Uterus (tissue), 2 donors: ENCODE data around the gene LENG8.
"Not testable (repeated sequence)": the region's sequence is repeated elsewhere in the genome, so short reads cannot be mapped to it uniquely, and the experiment has no call there.

Experiments used
- POLR2A ChIP-seq, 2 donors: fragments of 450-650 bp; IDR thresholded peaks; one replicate each; pipeline ENCODE4 v1.6.1; 2016; ENCODE audit warnings: antibody characterized with exemption in 2 of 2, mild to moderate bottlenecking in 1 of 2, moderate library complexity in 1 of 2
- TF ChIP-seq, protein P1 (sequence below), 4 experiments: fragments of 200-600 bp in 2 of 4; fragments of 450-650 bp in 2 of 4; sonication (generic) in 2 of 4; IDR thresholded peaks; one replicate each; pipeline ENCODE4 v1.5.1; 2016 to 2019; ENCODE audit warnings: antibody characterized with exemption in 4 of 4, mild to moderate bottlenecking in 2 of 4, moderate library complexity in 1 of 4

DNA sequence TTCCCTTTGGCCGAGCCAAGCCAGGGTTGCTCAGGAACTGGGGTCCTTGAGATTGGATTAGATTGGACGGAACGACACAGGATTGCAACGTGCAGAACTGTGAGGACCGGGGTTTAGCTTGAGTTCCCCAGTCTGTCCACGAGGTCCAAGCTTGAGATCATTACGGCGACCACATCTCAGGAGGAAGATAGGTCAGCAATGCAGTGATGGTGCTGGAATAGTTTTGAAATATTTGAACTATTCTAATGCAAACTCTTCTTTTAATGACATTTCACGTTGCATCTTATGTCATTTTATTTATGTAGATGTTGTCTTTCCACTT, 49.4 kb downstream of the LENG8 start:
- TF ChIP-seq POLR2A (IDR thresholded peaks at IDR 0.05), result not testable (repeated sequence)
- TF ChIP-seq, protein P1, sequence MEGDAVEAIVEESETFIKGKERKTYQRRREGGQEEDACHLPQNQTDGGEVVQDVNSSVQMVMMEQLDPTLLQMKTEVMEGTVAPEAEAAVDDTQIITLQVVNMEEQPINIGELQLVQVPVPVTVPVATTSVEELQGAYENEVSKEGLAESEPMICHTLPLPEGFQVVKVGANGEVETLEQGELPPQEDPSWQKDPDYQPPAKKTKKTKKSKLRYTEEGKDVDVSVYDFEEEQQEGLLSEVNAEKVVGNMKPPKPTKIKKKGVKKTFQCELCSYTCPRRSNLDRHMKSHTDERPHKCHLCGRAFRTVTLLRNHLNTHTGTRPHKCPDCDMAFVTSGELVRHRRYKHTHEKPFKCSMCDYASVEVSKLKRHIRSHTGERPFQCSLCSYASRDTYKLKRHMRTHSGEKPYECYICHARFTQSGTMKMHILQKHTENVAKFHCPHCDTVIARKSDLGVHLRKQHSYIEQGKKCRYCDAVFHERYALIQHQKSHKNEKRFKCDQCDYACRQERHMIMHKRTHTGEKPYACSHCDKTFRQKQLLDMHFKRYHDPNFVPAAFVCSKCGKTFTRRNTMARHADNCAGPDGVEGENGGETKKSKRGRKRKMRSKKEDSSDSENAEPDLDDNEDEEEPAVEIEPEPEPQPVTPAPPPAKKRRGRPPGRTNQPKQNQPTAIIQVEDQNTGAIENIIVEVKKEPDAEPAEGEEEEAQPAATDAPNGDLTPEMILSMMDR (IDR thresholded peaks at IDR 0.05), result not testable (repeated sequence)
